ENCODE data around the gene DDX11.
"Not testable (repeated sequence)": the region's sequence is repeated elsewhere in the genome, so short reads cannot be mapped to it uniquely, and the experiment has no call there.

DDX11 gene

DNA sequence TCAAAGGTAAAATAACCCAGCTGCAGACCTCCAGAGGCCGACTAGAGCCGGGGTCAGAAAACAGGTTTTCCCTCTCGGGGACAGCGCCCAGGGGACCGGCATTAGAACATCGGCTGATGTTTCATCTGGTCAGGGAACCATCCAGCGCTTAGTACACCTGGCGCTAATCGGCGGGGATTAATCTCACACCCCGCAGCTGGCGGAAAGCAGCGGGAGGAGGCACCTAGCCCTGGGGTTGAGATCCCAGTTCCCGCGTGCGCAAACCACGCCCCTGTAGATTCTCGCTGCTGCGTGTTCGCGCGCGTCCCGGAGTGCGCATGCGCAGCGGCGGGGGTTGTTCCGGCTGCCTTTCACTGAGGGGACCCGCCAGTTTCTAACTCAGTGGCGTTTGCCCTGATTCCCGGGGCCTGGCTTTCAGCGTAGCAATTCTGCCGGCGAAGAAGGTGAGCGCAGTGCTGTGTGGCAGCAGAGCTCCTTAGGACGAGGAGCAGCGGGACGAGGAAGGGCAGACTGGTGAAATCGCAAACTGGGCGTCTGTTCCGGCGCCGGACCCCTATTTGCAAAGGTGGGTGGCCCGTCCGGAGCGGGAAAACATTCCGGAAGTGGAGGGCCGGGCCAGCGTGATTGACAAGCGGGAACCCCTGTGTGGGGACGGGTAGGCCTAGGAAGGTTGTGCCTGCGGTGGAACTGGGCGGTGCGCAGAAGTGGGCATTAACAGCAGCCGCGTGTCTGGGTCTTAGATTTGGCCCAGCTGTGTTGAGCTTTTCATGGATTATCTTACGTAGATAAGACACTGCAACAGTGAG lies at the start of gene DDX11:
Gene DDX11 (plus strand): TSS at position 334 of the 806 bp plus-strand sequence. CDS start 4,534 bp downstream, outside the sequence.
- peak; percentile 23 to 94 (median 80) for DNase-seq

GRCh38 chr12:31026202-31026601 lies 47.5 kb upstream of the DDX11 start:
- DNase-seq, result no peak

- DNase-seq, result not testable (repeated sequence)
Measured at GRCh38 chr12:31027006-31027405, 46.7 kb upstream of the DDX11 start.

GRCh38 chr12:31029468-31029867 lies 44.2 kb upstream of the DDX11 start:
- no peak for DNase-seq

DNA sequence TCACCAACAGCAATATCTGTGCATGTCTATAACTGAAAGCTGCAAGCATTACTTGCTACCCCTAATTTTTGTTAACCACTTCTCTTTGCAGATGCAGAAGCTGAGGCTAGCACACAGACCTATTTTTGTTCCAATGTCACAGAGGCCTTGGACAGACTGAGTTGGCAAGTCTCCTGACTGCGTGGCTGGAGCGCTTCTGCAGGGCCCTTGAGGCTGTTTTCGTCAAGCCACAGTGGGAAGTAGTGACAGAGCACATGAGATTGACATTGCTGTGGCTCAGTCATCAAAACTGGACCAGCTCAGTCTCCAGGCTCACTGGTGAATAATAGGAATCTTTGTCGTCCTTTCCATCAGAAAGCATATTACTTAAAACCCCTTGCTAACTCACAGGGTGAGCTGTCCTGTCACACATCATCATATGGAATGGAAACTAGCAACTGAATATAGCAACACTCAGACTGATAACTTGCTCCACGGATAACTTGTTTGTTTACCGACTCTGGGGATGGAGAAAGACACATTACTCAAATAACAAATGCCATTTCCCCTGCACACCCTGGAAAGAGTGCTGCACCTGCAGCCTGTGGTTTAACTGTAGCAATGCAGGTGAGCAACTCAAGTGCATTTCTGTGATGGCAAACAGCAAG lies 43.6 kb upstream of the DDX11 start:
- peak in 35 of 56 donors; percentile 6 to 68 (median 28) for DNase-seq

DNA sequence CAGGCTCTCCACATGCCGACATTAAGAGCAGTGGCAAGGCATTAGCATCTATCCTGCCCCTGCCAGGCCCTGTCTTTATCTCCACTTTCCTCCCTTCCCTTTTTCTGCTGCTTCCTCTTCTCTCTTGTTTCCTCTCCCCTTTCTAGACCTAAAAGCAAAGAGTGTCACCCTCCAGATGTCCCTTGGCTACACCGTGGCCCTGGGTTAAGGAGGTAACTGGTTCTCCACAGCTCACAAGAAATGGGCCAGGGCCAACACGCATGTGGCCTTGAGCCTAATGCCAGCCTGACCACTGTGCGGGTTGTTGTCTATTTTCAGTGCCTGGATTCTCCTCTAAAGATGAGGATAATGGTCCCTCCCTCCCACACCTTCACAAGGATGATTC lies 41.7 kb upstream of the DDX11 start:
- no peak for DNase-seq

DNA sequence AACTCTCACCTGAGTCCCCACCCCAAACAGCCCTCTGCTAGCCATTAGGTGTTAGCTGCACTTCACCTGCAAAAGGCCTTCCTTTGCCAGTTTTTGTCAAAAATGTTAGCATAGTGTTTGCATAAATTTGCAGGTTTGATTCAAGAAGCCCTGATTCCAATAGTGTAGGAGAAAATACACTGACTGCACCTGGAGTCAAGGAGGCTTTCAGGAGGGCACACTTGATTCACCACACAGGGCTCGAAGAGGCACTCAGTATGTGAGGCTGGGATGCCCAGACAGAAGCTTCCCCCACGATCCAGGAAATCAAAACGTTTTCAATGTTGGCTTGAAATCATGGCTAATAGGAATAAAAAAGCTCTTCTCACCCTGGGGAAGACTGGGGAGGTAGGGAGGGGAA lies 40.5 kb upstream of the DDX11 start:
- DNase-seq, result no peak

DNA sequence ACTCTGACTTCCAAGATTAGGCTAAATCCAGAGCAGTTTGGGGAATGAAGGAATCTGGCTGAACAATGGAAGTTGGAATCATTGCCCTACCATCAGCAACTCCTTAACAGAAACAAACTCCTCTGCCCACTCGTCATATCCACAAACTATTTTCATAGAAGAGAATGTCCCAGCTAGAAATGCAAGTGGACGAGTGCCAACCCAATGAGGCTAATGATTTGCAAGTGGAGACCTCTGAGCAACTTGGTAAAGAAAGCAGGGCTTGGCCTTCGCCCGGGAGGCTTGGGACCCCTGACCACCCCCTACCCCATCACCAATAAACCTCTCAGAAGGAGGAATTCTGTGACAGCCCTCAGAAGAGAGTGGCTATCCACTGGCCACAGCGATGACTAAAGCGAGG lies 40.0 kb upstream of the DDX11 start:
- no peak for DNase-seq

- DNase-seq, result no peak
Measured at GRCh38 chr12:31034372-31034771, 39.3 kb upstream of the DDX11 start.

DNA sequence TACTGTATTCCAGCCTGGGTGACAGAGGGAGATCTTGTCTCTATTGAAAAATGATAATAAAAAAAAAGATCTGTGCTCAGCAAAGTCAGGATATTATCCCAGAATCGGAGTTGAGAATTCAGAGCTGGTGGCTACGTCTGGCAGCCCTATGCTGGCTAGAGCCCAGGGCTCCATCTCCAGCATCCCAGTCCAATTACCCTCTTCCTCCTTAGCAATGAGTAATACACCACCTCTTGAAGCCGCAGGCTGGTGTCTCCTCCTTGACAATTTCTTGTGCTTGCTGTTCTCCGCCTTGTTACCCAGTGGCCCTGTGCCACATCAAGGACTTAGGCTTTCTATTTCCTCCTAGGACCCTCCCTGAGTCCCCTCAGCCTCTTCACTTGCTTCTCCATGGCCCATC lies 38.4 kb upstream of the DDX11 start:
- no peak for DNase-seq

DNA sequence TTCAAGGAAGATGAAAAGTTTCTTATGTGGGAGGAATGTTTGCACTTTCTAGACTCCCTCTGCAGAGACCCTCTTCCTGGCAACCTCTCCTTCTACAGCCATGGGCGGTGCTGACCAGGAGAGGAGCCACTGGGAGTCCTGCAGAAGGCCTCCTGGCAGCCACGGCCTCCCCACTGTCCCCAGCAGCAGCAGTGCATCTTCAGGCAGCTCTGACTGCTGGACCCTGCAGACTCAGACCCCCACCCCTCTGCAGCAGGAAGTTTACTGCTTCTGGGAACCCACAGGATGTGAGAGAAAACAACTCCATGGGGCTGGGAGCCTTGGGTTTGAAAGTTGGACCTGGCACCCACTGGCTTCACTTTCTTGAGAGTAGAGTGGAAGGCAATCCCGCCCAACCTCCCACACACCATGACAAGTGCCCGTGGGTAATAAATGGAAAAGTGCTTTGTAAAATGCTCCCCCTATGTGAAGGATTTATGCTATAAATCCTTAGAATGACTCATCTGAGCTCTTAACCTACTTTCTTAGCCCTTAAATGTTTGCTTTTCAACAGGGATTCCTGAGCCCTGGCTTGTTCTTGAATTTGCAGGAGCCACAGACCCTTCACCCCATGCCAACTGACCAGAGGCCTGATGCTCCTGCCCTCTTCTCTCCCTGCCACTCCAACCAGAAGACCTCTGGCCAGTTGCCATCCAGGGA lies 37.5 kb upstream of the DDX11 start:
- DNase-seq, result no peak

GRCh38 chr12:31037028-31037427 lies 36.6 kb upstream of the DDX11 start:
- no peak for DNase-seq

DNA sequence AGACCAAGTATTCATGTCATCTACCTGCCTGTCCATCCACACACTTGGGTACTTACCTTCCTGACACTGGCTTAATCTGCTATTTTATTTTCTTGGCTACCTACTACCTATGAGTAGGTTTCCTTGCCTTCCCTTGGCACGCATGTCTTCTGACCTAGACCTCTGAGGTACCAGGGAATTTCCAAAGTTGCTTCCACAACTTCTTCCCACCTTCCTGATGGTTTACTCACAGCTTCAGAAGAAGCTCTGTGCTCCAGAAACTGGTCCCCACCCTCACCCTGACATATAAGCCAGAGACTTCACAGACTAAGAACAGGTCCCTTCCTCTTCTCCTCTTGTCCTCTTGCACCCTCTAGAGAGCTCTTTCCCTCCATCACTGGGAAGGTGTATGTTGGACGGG lies 35.7 kb upstream of the DDX11 start:
- DNase-seq, result no peak

- DNase-seq, result no peak
Measured at GRCh38 chr12:31041033-31041564, 32.6 kb upstream of the DDX11 start.

DNA sequence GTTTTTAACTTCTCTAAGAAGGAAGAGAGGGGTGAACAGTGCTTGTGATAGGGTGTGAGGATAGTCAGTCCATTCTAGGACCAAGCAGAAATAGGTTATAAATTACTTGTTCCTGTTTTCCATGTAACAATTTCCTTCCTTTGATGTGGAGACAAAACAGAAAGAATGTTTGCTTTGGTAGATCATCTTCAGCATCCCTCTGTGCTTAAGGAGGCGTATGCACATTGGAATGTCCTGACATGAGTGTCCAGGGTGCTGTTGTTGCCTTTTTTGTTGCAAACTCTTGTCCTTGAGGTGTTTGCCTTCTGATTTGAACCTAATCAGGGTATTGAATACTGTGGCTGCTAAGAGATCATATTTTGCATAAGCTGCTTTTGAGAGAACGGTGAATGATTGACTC lies 23.5 kb upstream of the DDX11 start:
- DNase-seq, result not testable (repeated sequence)

- not testable (repeated sequence) for DNase-seq
Measured at GRCh38 chr12:31050548-31050947, 23.1 kb upstream of the DDX11 start.

DNA sequence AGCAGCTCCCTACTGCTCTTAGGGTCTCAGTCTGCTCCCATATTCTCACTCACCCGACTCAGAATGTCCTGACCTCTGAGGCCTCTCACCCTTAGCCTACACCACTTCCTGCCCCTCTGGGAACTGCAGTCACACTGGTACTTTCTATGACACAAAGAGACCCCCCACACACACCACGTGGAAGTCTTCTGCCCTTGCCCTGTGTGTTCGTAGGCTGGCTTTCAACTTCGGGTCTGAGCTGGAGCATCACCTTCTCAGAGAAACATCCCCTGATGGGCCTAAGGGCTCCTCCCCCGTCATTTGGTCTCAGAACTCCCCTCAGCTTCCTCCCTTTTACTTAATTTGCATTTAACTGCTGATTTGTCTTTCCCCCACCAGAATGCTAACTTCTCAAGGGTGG lies 22.0 kb upstream of the DDX11 start:
- DNase-seq, result not testable (repeated sequence)

GRCh38 chr12:31052121-31052520 lies 21.5 kb upstream of the DDX11 start:
- not testable (repeated sequence) for DNase-seq

- DNase-seq, result not testable (repeated sequence)
Measured at GRCh38 chr12:31052666-31053439, 20.8 kb upstream of the DDX11 start.

GRCh38 chr12:31053944-31054343 lies 19.7 kb upstream of the DDX11 start:
- not testable (repeated sequence) for DNase-seq

DNA sequence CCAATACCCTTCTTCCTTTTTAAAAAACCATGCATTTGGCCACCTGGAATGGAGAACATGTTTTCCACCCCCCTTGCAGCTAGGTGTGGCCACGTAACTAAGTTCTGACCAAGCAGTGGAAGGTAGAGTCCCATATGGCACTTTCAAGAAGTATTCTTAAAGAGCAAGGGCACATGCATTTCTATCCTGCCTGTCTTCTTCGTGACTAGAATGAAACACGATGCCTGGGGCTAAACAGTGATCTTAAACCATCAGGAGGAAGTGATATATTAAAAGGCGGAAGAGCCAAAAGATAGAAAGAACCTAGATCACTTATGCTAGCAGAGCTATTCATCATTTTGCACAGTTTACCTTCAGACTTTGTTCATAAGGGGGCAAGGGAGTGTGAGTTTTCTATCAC lies 16.0 kb upstream of the DDX11 start:
- DNase-seq, result no peak
